HPDE6-E6E7 (cell line): ENCODE results near the gene DNAJB13.
"Not testable (repeated sequence)": the region's sequence is repeated elsewhere in the genome, so short reads cannot be mapped to it uniquely, and the experiment has no call there.

ENCODE experiments used
- DNase-seq: peaks from one replicate; pipeline ENCODE4 v3.0.0; 2011; ENCODE audit warnings: missing footprints; ENCODE audit errors: extremely low spot score

DNAJB13 gene

GRCh38 chr11:73950869-73951710 lies at the start of gene DNAJB13:
DNAJB13 (plus strand) TSS chr11:73951026; CDS start chr11:73951070, 44 bp downstream.
- peak; percentile 71 for DNase-seq

DNA sequence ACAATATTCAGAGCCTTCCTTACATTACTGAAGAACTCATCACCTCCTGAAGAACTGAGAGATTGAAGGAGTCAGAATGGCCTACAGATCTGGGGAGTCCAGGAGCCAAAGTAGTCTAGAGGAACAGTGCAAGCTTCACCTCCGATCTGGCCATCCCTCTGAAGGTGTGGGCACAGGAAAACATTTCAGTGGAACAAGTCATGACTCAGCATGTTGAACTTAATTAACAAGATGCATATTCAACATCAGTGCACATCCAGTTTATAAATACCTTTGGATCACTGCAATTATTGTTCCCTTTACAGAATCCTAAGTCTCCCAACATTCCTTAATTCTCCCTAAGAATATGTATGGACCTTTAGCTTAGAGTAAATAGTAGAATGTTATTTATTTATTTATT lies 48.5 kb upstream of the DNAJB13 start:
- no peak for DNase-seq

DNA sequence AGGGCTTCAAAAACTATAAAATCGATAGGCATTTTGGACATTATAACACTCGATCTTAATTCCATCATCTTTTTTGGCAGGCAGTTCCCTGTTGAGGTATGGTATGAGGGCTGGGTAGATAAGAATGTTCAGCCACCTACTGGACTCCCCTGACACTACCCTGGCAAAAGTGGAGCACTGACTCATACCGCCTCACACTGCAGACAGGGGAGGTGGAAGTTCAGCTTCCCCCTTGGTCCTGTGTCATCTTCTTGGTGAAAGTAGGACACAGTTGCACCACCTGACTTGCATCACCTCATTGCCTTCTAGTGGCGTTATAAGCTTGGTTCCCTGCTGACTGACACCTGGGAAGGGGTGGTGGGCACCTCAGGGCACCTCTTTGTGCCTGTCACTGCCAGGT lies 43.6 kb upstream of the DNAJB13 start:
- peak; percentile 83 for DNase-seq

GRCh38 chr11:73912026-73912425 lies 38.8 kb upstream of the DNAJB13 start:
- no peak for DNase-seq

DNA sequence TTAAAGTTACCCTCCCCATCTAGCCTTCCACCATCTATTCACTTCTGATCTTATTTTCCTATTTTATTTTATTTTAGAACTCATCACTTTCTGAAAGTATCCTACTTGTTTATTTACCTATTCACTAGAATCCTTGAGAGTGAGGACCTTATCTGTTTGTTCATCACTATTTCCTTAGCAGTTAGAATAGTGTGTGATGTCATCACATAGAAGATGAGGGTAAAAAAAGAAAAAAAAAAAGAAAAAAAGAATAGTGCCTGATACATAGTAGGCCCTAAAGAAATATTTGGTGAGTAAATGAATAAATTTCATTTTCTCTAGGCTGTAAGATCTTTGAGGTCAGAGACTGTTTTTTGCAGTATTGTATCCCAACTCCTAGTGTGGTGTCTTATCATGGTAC lies 37.4 kb upstream of the DNAJB13 start:
- DNase-seq, result no peak

DNA sequence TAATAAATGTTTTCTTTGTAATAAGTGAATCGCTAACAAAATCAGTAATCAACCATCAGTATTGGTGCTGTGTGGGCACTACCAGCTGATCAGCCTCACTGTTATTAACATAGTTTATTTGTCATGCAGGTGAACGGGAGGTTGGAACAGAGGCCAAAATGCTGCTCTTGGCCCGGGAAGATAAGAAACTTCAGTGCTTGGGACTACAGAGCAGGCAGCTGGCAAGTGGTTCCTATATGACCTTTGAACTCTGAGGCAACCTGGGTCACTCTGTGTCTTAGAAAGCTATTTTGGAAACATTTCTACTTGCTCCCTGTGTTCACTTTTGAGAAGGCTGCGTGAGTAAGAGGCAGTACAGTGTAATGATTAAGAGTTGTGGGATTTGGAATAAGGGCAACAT lies 36.5 kb upstream of the DNAJB13 start:
- no peak for DNase-seq

DNA sequence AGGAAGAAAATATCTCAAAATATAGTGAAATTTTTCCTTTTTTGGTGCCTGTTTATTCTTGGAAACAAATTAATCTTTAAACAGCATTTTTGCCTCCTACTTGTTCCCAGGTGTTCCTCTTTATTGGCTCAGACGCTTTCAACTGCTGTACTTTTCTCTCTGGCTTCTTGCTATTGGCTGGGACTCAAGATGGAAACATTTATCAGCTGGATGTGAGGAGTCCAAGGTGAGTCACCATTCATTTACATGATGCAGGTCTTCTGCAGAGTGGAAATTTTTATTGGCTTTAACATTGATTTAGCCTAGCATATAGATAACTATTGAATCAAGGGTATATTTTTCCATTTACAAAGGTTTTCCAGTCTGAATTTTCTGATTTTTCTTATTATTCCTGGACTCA lies 34.4 kb upstream of the DNAJB13 start:
- no peak for DNase-seq

DNA sequence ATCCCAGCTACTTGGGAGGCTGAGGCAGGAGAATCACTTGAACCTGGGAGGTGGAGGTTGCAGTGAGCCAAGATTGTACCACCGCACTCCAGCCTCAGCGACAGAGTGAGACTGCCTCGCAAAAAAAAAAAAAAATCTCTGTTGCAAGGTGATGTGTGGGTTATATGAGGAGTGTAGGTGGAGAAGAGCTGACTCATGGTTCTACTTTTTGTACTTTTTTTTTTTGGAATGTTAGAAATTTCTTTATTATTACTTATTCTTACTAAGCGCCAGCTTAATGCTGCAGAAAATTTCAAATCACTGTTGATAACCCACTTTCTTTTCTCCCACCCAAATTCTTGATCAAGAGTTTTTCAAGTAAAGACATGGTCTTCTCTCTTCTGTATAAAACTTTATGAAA lies 29.6 kb upstream of the DNAJB13 start:
- DNase-seq, result no peak

GRCh38 chr11:73929388-73929787 lies 21.4 kb upstream of the DNAJB13 start:
- DNase-seq, result no peak

DNA sequence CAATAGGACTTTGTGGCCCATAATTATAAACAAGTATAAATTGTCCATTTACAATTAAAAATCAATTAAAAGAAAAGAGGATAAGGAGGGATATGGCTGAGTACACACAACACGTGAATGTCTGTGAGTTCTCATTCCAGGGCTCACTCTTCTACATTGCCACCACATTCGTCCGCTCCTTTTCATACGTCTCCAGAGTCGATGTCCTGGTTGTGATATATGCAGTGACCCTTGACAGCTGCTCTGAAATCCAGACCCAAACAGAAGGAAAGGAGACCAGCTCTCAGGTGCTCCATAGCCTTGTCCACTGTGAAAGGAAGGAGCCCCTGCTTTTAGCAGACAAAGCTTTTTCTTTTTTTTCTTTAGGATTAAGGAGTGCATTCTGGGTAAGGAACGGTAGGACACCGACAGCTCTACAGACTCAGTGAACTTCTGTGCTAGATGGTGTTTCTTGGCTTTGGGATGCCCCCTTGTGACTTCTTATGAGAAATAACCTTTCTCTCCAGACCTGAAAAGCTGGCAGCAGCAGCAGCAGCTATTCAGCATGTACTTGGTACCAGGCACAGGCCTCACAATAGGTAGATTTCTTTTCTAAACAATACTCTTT lies 19.7 kb upstream of the DNAJB13 start:
- peak; percentile 35 for DNase-seq

DNA sequence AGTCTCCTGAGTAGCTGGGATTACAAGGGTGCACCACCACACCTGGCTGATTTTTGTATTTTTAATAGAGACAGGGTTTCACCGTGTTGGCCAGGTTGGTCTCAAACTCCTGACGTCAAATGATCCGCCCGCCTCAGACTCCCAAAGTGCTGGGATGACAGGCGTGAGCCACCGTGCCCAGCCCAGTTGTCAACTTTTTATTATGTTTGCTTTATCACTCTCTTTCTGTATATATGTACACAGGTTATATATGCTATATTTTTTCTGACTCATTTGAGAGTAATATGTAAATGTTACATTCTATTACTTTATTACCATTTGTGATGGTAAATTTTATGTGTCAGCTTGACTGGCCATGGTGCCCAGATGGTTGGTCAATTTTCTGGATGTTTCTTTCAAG lies 18.9 kb upstream of the DNAJB13 start:
- DNase-seq, result no peak

GRCh38 chr11:73932781-73933180 lies 18.0 kb upstream of the DNAJB13 start:
- DNase-seq, result no peak

GRCh38 chr11:73936047-73936446 lies 14.8 kb upstream of the DNAJB13 start:
- not testable (repeated sequence) for DNase-seq

GRCh38 chr11:73939096-73939495 lies 11.7 kb upstream of the DNAJB13 start:
- no peak for DNase-seq

DNA sequence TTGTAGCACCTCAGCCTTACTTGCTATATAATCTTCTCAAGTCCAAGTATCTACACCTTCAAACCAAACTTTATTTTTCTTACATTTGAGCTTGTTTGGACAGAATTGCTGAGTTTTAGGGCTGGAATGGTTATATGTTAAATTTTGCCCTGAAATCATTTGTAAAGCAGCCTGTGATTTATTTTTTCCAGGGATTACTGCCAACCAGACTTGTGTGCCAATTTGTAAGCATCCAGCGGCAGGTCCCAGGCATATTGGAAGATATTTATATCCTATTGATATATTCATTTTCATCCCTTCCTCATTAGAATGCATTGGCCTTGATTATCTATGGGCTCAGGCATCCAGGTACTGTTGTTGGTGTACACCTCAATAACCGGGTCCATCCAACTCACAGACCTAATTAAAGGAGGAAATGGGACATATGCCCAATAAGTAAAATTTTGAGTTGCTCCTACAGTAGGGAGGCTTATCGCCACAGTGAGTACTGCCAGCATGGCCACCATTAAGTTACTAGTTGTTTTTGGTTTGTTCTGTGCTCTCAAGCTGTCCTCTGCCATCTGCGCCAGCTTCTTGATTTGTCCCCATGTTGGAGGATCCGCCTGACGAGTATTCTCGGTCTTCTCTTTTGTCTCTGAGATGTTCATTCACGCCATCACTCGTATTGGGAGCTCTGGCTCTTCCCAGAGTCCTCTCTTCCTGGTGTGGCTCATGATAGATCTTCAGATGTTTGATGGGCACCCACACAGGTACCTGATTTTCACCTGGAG lies 9.8 kb upstream of the DNAJB13 start:
- DNase-seq, result no peak

DNA sequence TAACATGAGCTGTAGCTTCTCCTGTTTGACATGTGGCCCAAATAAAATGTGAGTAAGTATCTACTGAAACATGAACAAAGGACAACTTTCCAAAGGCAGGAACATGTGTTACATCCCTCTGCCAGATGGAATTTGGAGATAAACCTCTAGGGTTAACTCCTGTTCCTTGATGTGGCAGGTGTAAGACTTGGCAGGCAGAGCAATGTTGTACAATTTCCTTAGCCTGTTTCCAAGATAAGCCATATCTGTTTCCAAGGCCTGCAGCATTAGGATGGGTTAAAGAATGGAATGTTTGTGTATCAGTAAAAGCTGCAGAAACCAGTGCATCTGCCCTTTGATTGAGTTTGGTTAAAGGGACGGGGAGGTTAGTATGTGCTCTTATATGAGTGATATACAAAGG lies 8.8 kb upstream of the DNAJB13 start:
- no peak for DNase-seq

GRCh38 chr11:73944085-73944484 lies 6.7 kb upstream of the DNAJB13 start:
- no peak for DNase-seq

GRCh38 chr11:73944901-73945300 lies 5.9 kb upstream of the DNAJB13 start:
- no peak for DNase-seq

DNA sequence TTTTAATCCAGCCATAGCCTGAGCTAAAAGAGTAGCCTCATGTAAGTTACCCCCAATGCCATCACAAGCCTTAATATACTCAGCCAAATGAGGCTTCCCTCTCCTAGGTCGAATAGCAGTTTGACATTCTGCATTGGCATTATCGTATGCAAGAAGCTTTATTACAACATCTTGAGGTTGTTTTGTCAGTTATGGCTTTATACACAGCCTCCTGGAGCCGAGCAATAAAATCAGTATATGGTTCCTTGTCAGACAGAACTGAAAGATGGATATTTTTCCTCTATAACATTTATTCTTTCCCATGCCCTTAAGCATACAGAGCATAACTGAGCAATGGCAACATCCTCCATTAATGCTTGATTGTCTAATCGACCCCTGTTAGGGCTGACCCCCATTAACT lies 5.4 kb upstream of the DNAJB13 start:
- no peak for DNase-seq

- no peak for DNase-seq
Observed at GRCh38 chr11:73946798-73947458, 3.9 kb upstream of the DNAJB13 start.

- DNase-seq, result no peak
Observed at GRCh38 chr11:73949246-73949645, 1.6 kb upstream of the DNAJB13 start.

- DNase-seq, result no peak
Observed at GRCh38 chr11:73949912-73950311, 914 bp upstream of the DNAJB13 start.
